ENCODE measurements around the gene DLGAP1. TPM values are rescaled to one million over a fixed set of nuclear protein-coding genes. Genes with fewer than 3 reads are reported as not detected.

DLGAP1 gene
- total and polyA plus RNA-seq, 2 experiments from 2014 or later: 17.0 to 48.5 TPM

GRCh38 chr18:3793545-3793944 is 661.6 kb downstream of the DLGAP1 start:
- H3K27me3 ChIP-seq (ENCODE audit: insufficient read depth): no peaks in the 10 kb centered on the region
- no peak overlapping the region for H3K27ac Mint-ChIP-seq
- no peak overlapping the region for H3K27ac ChIP-seq (ENCODE audit: low read depth)
- no peaks in the 10 kb centered on the region for H3K9me2 ChIP-seq (ENCODE audit: insufficient read depth)
- H3K36me3 ChIP-seq (ENCODE audit: insufficient read depth): no peaks in the 10 kb centered on the region
- no peak overlapping the region for H3K4me3 Mint-ChIP-seq
- peaks cover 5% of the 10 kb centered on the region for H3K27me3 Mint-ChIP-seq (ENCODE audit: insufficient read depth, low read depth, poor library complexity)
- no peaks in the 10 kb centered on the region for H4K20me1 ChIP-seq (replicated peaks; ENCODE audit: insufficient read depth)
- no peak overlapping the region for H3K4me2 ChIP-seq
- peaks cover 13% of the 10 kb centered on the region for H3K4me1 Mint-ChIP-seq
- H2AFZ ChIP-seq: no peak overlapping the region
- H3K9me3 Mint-ChIP-seq: no peaks in the 10 kb centered on the region
- no peak for DNase-seq (ENCODE audit: low spot score)
- no peaks in the 10 kb centered on the region for H3F3A ChIP-seq (replicated peaks; ENCODE audit: low read depth)
- no peak for ATAC-seq
- H3K4me1 ChIP-seq (ENCODE audit: insufficient read depth): peaks cover 7% of the 10 kb centered on the region; the same call in 1 of the 2 replicates
- TF ChIP-seq EZH2phosphoT487 (IDR thresholded peaks at IDR 0.05; ENCODE audit: unreplicated experiment) (no peak), ZNF331 (CRISPR knock-in tag; IDR thresholded peaks at IDR 0.05; ENCODE audit: low read depth) (no peak), ZNF114 (CRISPR knock-in tag; IDR thresholded peaks at IDR 0.05) (no peak), EZH2 (IDR thresholded peaks at IDR 0.05; ENCODE audit: low read depth, unreplicated experiment) (no peak), CREB1 (CRISPR knock-in tag; IDR thresholded peaks at IDR 0.05; ENCODE audit: low read depth) (no peak), ZNF462 (CRISPR knock-in tag; IDR thresholded peaks at IDR 0.05) (no peak), CTCF (conservative IDR thresholded peaks at IDR 0.05; ENCODE audit: low read depth in 2 of 2) (no peak), NANOG (IDR thresholded peaks at IDR 0.05; ENCODE audit: borderline replicate concordance) (no peak), REST (IDR thresholded peaks at IDR 0.05; ENCODE audit: unreplicated experiment) (no peak)
- no peaks in the 10 kb centered on the region for H3K79me2 ChIP-seq (replicated peaks; ENCODE audit: insufficient read depth)
- H3K36me3 Mint-ChIP-seq (ENCODE audit: low read depth): no peaks in the 10 kb centered on the region
- no peak overlapping the region for H3K4me3 ChIP-seq

Data from GM23338 (cell line).